Measurements from ENCODE around the gene TTC13.

DNA sequence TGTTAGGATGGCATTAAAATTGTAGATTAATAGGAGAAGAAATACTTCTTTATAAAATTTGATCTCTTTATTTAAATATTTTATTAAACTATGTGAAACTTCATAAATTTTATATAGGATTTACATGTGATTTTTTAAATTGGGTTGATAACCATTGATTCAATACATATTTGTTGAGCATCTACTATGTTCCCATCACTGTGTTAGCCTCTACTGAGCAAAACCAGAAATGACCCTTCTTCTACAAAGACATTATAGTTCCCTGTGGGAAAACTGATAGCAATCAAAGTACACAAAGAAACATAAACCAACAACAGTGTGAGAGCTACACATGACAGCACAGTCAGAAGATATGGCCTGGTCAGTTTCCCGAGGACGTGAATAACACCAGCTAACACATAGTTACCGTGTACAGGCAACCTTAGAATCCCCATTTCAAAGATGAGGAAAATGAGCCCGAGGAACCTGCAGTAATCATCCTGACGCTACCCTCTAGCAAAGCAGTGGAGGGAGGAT, 12.2 kb downstream of the TTC13 start:
- TF ChIP-seq, protein P1, sequence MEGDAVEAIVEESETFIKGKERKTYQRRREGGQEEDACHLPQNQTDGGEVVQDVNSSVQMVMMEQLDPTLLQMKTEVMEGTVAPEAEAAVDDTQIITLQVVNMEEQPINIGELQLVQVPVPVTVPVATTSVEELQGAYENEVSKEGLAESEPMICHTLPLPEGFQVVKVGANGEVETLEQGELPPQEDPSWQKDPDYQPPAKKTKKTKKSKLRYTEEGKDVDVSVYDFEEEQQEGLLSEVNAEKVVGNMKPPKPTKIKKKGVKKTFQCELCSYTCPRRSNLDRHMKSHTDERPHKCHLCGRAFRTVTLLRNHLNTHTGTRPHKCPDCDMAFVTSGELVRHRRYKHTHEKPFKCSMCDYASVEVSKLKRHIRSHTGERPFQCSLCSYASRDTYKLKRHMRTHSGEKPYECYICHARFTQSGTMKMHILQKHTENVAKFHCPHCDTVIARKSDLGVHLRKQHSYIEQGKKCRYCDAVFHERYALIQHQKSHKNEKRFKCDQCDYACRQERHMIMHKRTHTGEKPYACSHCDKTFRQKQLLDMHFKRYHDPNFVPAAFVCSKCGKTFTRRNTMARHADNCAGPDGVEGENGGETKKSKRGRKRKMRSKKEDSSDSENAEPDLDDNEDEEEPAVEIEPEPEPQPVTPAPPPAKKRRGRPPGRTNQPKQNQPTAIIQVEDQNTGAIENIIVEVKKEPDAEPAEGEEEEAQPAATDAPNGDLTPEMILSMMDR (IDR thresholded peaks at IDR 0.05): no peak
- TF ChIP-seq POLR2A (IDR thresholded peaks at IDR 0.05; ENCODE audit: low read depth) (no peak), EP300 (IDR thresholded peaks at IDR 0.05) (no peak)
